Gastrocnemius medialis (tissue), 4 donors: ENCODE measurements around the gene PTPRR. TPM values are rescaled to one million over a fixed set of nuclear protein-coding genes. Genes with fewer than 3 reads are reported as not detected.

Source experiments
- ATAC-seq, 2 donors: fragments of 150-250 bp; one replicate each; pipeline ENCODE4 v1.9.1; 2016
- DNase-seq, 2 donors: peaks; one replicate each; pipeline ENCODE4 v3.0.0-alpha.2; 2019
- H3K27ac ChIP-seq, 4 donors: fragments of 200-600 bp; sonication (generic); 1 replicate in 1 of 4; 2 replicates in 3 of 4; pipeline ENCODE4 v1.5.1; 2016 to 2018; ENCODE audit warnings: mild to moderate bottlenecking in 2 of 4, moderate library complexity in 1 of 4
- H3K27me3 ChIP-seq, 3 donors: fragments of 200-600 bp; sonication (generic) in 2 of 3; 1 replicate in 1 of 3; 2 replicates in 2 of 3; pipeline versions ENCODE4 v1.5.1 to v1.6.0; 2016 to 2019; ENCODE audit warnings: mild to moderate bottlenecking in 1 of 3, moderate library complexity in 1 of 3
- H3K36me3 ChIP-seq, 2 donors: fragments of 200-600 bp; sonication (generic) in 1 of 2; one replicate each; pipeline ENCODE4 v1.5.1; 2017 to 2018
- H3K4me1 ChIP-seq, 2 donors: fragments of 200-600 bp; sonication (generic) in 1 of 2; one replicate each; pipeline ENCODE4 v1.5.1; 2016 to 2017; ENCODE audit warnings: mild to moderate bottlenecking in 2 of 2
- H3K4me3 ChIP-seq, 4 donors: fragments of 200-600 bp; sonication (generic) in 3 of 4; 1 replicate in 1 of 4; 2 replicates in 3 of 4; pipeline ENCODE4 v1.5.1; 2016 to 2019; ENCODE audit warnings: mild to moderate bottlenecking in 2 of 4
- H3K9me3 ChIP-seq, 3 donors: fragments of 200-600 bp; sonication (generic) in 2 of 3; 1 replicate in 1 of 3; 2 replicates in 2 of 3; pipeline ENCODE4 v1.5.1; 2016 to 2019
- POLR2A ChIP-seq, 2 donors: fragments of 450-650 bp; IDR thresholded peaks; one replicate each; pipeline ENCODE4 v1.6.1; 2017; ENCODE audit warnings: antibody characterized with exemption in 2 of 2, mild to moderate bottlenecking in 2 of 2, moderate library complexity in 2 of 2
- in situ Hi-C, 4 donors: fragments of 200-750 bp; cut with MboI; loops; one replicate each; pipeline versions ENCODE4 v1.15.0 to v1.8.0; 2017; ENCODE audit warnings: low sequenced_read_pairs in 4 of 4
- intact Hi-C: fragments of 100-400 bp; cut with DNase I; formaldehyde crosslinking; loops from one replicate; pipeline ENCODE4 v1.15.1; 2023; ENCODE audit warnings: low total_unique reads
- total RNA-seq, 4 donors: library from RNA; depleted of rRNA; stranded (reverse); fragments of >200 nt; gene quantifications; one replicate each; pipeline versions ENCODE4 v1.1.0 to v1.2.3, GENCODE V29; 2016
- TF ChIP-seq, protein P1 (sequence below), 5 experiments: fragments of 450-650 bp in 3 of 5; fragments of 200-600 bp in 2 of 5; sonication (generic) in 2 of 5; IDR thresholded peaks in 4 of 5; conservative IDR thresholded peaks in 1 of 5; 1 replicate in 4 of 5; 2 replicates in 1 of 5; pipeline ENCODE4 v1.5.1; 2016 to 2019; ENCODE audit warnings: antibody characterized with exemption in 5 of 5, mild to moderate bottlenecking in 3 of 5, moderate library complexity in 3 of 5

Gene PTPRR
- total RNA-seq, 4 donors from 2014 or later = 0.18 to 0.20 TPM; not detected in 2

DNA sequence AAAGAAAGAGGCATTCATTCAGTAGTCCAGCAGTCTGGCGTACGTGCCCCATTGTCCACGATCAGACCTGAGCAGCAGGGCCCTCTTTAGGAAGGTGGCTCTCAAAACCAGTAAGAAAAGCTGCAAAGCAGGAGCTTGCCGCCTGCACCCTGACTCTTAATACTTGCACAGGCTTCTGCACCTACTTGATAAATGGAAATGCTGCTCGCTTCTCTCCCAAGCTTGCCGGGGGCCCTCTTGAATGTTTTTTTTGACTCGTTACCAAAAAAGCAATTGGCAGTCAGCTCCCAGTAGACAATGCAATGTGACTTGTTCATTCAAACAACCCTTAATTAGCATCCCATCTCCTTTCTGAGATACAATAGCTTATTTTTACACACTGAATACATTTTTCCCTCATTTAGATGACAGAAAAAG, 256.1 kb downstream of the PTPRR start:
- TF ChIP-seq POLR2A (IDR thresholded peaks at IDR 0.05) = no peak
- TF ChIP-seq, protein P1, sequence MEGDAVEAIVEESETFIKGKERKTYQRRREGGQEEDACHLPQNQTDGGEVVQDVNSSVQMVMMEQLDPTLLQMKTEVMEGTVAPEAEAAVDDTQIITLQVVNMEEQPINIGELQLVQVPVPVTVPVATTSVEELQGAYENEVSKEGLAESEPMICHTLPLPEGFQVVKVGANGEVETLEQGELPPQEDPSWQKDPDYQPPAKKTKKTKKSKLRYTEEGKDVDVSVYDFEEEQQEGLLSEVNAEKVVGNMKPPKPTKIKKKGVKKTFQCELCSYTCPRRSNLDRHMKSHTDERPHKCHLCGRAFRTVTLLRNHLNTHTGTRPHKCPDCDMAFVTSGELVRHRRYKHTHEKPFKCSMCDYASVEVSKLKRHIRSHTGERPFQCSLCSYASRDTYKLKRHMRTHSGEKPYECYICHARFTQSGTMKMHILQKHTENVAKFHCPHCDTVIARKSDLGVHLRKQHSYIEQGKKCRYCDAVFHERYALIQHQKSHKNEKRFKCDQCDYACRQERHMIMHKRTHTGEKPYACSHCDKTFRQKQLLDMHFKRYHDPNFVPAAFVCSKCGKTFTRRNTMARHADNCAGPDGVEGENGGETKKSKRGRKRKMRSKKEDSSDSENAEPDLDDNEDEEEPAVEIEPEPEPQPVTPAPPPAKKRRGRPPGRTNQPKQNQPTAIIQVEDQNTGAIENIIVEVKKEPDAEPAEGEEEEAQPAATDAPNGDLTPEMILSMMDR (IDR thresholded peaks at IDR 0.05 in 4 of 5, conservative IDR thresholded peaks at IDR 0.05 in 1 of 5) = no peak
- H3K4me1 ChIP-seq = no peaks in the 10 kb centered on the region
- H3K27ac ChIP-seq = peak overlapping the region in 3 of 4 donors; percentile 0 to 37 (median 35)
- H3K9me3 ChIP-seq = no peaks in the 10 kb centered on the region
- H3K27me3 ChIP-seq = no peaks in the 10 kb centered on the region
- in situ Hi-C loops (no loop called here), intact Hi-C loops (no loop called here)
- DNase-seq = no peak
- no peaks in the 10 kb centered on the region for H3K36me3 ChIP-seq
- no peak overlapping the region for H3K4me3 ChIP-seq
- peak in 1 of 2 donors; percentile 44 for ATAC-seq

DNA sequence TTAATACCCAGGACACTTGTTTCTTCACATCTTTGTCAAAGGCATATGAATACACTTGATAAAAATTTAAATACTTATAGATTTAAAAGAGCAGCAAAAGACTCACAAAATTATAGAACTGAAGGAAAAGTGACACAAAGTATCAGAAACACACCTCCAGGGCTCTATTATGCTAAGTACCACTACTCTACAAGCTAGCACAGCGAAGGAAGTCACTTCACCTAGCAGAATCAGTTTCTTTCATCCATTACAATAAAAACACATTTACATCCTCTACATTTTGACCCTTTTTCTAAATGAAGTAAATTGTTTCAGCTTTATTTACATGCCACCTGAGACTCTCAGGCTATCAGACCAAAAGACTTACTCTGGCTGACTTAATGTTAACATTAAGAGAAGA, 256.7 kb downstream of the PTPRR start:
- H3K4me1 ChIP-seq = no peaks in the 10 kb centered on the region
- in situ Hi-C loops = no loop called here
- peak overlapping the region in 3 of 4 donors; percentile 0 to 37 (median 35) for H3K27ac ChIP-seq
- ATAC-seq (no peak), DNase-seq (no peak)
- no peaks in the 10 kb centered on the region for H3K9me3 ChIP-seq
- H3K4me3 ChIP-seq = no peak overlapping the region
- intact Hi-C loops = no loop called here
- H3K36me3 ChIP-seq = no peaks in the 10 kb centered on the region
- H3K27me3 ChIP-seq = no peaks in the 10 kb centered on the region
- TF ChIP-seq, protein P1 (IDR thresholded peaks at IDR 0.05 in 4 of 5, conservative IDR thresholded peaks at IDR 0.05 in 1 of 5) = no peak
- TF ChIP-seq POLR2A (IDR thresholded peaks at IDR 0.05) = no peak

DNA sequence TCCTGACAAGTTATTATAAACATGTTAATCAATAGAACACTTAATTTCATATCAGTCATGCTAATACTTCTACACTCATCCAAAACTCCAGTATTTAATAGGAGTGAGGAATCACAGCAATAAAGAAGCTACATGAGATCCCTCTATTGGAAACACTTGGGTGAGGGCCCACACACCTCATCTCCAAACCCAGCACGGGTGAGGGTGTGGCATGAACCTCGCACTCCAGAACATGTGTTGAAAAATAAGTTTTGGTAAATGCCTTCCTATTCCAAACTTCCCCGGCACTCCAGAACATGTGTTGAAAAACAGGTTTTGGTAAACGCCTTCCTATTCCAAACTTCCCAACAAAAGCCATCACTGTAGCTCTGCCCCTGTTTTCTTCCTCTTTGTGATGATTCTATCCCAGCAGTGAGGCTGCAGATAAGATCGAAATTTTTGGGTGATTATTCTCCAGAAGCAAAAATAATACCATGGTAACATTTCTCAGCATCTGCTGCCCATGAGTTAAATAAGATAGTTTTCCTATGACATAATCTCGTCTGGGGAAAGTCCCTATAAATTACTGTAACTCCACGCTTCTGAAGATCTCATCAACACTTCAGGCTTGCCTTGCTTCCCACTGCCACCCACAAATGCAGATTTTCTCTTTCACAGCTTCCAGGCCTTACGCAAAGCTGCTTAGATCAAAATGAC, 258.9 kb downstream of the PTPRR start:
- no peak overlapping the region for H3K4me3 ChIP-seq
- no peak for TF ChIP-seq POLR2A (IDR thresholded peaks at IDR 0.05)
- TF ChIP-seq, protein P1 (IDR thresholded peaks at IDR 0.05 in 4 of 5, conservative IDR thresholded peaks at IDR 0.05 in 1 of 5) = no peak

DNA sequence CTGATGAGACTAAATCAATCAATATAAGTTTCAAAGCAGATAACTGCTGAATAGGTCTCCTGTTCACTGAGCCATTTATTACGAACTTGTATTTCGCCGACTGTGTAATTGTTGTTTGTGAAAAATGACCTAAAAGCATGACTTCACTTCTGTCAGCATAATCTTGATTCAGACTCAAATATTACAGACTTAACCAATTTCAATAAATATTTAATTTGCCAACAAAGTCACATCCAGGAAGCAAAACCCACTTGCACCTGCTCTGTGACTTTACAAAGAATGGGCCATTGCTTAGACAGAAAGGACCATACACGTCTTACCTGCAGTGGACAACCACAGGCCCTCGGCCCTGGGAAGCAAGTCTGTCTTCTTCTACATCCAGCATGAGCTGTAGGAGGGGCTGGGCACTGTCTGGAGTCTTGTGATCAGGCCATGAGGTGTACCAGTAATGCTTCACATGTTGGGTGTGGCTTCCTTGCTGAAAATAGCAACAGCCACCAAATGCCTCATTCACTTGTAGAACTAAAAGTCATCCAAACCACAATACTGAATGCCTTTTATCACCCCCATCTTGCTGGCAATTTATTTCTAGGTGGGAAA, 259.8 kb downstream of the PTPRR start:
- DNase-seq = peak in 1 of 2 donors; percentile 14
- Histone ChIP-seq H3K9me3 (no peaks in the 10 kb centered on the region), H3K4me3 (no peak overlapping the region), H3K27ac (peak overlapping the region in 3 of 4 donors; percentile 35 to 51 (median 37)), H3K4me1 (no peaks in the 10 kb centered on the region), H3K27me3 (no peaks in the 10 kb centered on the region), H3K36me3 (no peaks in the 10 kb centered on the region)
- TF ChIP-seq, protein P1 (IDR thresholded peaks at IDR 0.05 in 4 of 5, conservative IDR thresholded peaks at IDR 0.05 in 1 of 5) = no peak
- TF ChIP-seq POLR2A (IDR thresholded peaks at IDR 0.05) = peak in 1 of 2 donors; percentile 18
- intact Hi-C loops = loop anchor here (2.0 kb wide), 1 partner anchor 14 kb away; no protein-coding TSS in a partner anchor
- in situ Hi-C loops = no loop called here
- ATAC-seq = peak; percentile 69 to 80

More for the DNA sequence above, 258.9 kb downstream of the PTPRR start:
- intact Hi-C loops = loop anchor here (2.0 kb wide), 1 partner anchor 15 kb away; no protein-coding TSS in a partner anchor
- Histone ChIP-seq H3K36me3 (no peaks in the 10 kb centered on the region), H3K4me1 (no peaks in the 10 kb centered on the region), H3K27ac (peak overlapping the region in 3 of 4 donors; percentile 51 to 59 (median 58)), H3K9me3 (no peaks in the 10 kb centered on the region), H3K27me3 (no peaks in the 10 kb centered on the region)
- DNase-seq = no peak
- in situ Hi-C loops = no loop called here
- ATAC-seq = no peak
